Stimulated activated naive CD8-positive, alpha-beta T cell treated with anti-CD3 and anti-CD28 coated beads, Interleukin-15, amount 100 ng/mL, for 72 hours (primary cell): ENCODE data around the gene NKX1-2.
A peak's percentile ranks its signal among the peaks of the same experiment; 100 is the strongest.

Experiments
- ATAC-seq: fragments of 150-1000 bp; cut with Tn5 transposase; 2 replicates; pipeline ENCODE4 v1.10.0; 2021; ENCODE audit warnings: mild to moderate bottlenecking, moderate library complexity
- DNase-seq, 2 donors: peaks; one replicate each; pipeline ENCODE4 v3.0.0; 2021 to 2022
- H3K27ac Mint-ChIP-seq, 2 donors: one replicate each; pipeline ENCODE4 v1.8.0; 2022; ENCODE audit warnings: mild to moderate bottlenecking in 2 of 2, mixed read lengths in 2 of 2, moderate library complexity in 2 of 2
- H3K27me3 Mint-ChIP-seq: one replicate; pipeline ENCODE4 v1.8.0; 2022; ENCODE audit warnings: mixed read lengths
- H3K4me1 Mint-ChIP-seq: one replicate; pipeline ENCODE4 v1.8.0; 2022; ENCODE audit warnings: mild to moderate bottlenecking, mixed read lengths
- H3K4me3 Mint-ChIP-seq, 2 donors: one replicate each; pipeline ENCODE4 v1.8.0; 2022; ENCODE audit warnings: mild to moderate bottlenecking in 2 of 2, mixed read lengths in 2 of 2, moderate library complexity in 1 of 2
- H3K9me3 Mint-ChIP-seq, 2 donors: one replicate each; pipeline ENCODE4 v1.8.0; 2022; ENCODE audit warnings: mixed read lengths in 2 of 2

The NKX1-2 gene

GRCh38 chr10:124418726-124419501, 30.9 kb downstream of the NKX1-2 start, which contains the start of gene OAT:
OAT (minus strand) TSS chr10:124418923; CDS start chr10:124412171, 6,752 bp downstream.
- H3K4me1 Mint-ChIP-seq, result peaks cover 22% of the 10 kb centered on the region
- peak within 1 kb of the TSS; percentile 59 to 82 for H3K27ac Mint-ChIP-seq
- peaks cover 27% of the 10 kb centered on the region for H3K27me3 Mint-ChIP-seq
- H3K4me3 Mint-ChIP-seq, result peak within 1 kb of the TSS; percentile 87 to 88
- no peaks in the 10 kb centered on the region for H3K9me3 Mint-ChIP-seq
- peak; percentile 96 for ATAC-seq
- DNase-seq, result peak; percentile 94 to 96

- peaks cover 26% of the 10 kb centered on the region for H3K27me3 Mint-ChIP-seq
- DNase-seq, result peak; percentile 60 to 61
- peak overlapping the region; percentile 87 to 88 for H3K4me3 Mint-ChIP-seq
- peak overlapping the region; percentile 12 to 82 for H3K27ac Mint-ChIP-seq
- H3K4me1 Mint-ChIP-seq, result peaks cover 22% of the 10 kb centered on the region
- H3K9me3 Mint-ChIP-seq, result no peaks in the 10 kb centered on the region
- peak; percentile 60 for ATAC-seq
These were observed 31.7 kb downstream of the NKX1-2 start for GRCh38 chr10:124417895-124418725.

- Mint-ChIP-seq H3K4me1 (peaks cover 22% of the 10 kb centered on the region), H3K27me3 (peaks cover 18% of the 10 kb centered on the region), H3K9me3 (no peaks in the 10 kb centered on the region), H3K4me3 (peak overlapping the region; percentile 35 to 39), H3K27ac (no peak overlapping the region)
- no peak for ATAC-seq
- no peak for DNase-seq
These were observed 33.1 kb downstream of the NKX1-2 start for GRCh38 chr10:124416733-124417132.

GRCh38 chr10:124415210-124415609, 34.6 kb downstream of the NKX1-2 start:
- H3K27me3 Mint-ChIP-seq, result peaks cover 10% of the 10 kb centered on the region

GRCh38 chr10:124414076-124414475, 35.8 kb downstream of the NKX1-2 start:
- ATAC-seq, result no peak

More at GRCh38 chr10:124415210-124415609, 34.6 kb downstream of the NKX1-2 start:
- Mint-ChIP-seq H3K4me3 (no peak overlapping the region), H3K4me1 (peaks cover 22% of the 10 kb centered on the region), H3K9me3 (no peaks in the 10 kb centered on the region), H3K27ac (no peak overlapping the region)
- ATAC-seq (no peak), DNase-seq (no peak)

GRCh38 chr10:124409696-124410095, 40.1 kb downstream of the NKX1-2 start:
- Mint-ChIP-seq H3K4me3 (no peak overlapping the region), H3K27me3 (no peaks in the 10 kb centered on the region), H3K4me1 (no peaks in the 10 kb centered on the region), H3K27ac (no peak overlapping the region), H3K9me3 (no peaks in the 10 kb centered on the region)
- ATAC-seq, result no peak
- DNase-seq, result no peak

More at GRCh38 chr10:124414076-124414475, 35.8 kb downstream of the NKX1-2 start:
- no peak overlapping the region for H3K27ac Mint-ChIP-seq
- H3K4me1 Mint-ChIP-seq, result peaks cover 16% of the 10 kb centered on the region
- no peaks in the 10 kb centered on the region for H3K9me3 Mint-ChIP-seq
- no peak overlapping the region for H3K4me3 Mint-ChIP-seq
- peaks cover under 1% of the 10 kb centered on the region for H3K27me3 Mint-ChIP-seq
- no peak for DNase-seq

- Mint-ChIP-seq H3K4me1 (peaks cover 9% of the 10 kb centered on the region), H3K9me3 (no peaks in the 10 kb centered on the region), H3K27me3 (no peaks in the 10 kb centered on the region), H3K27ac (no peak overlapping the region), H3K4me3 (no peak overlapping the region)
- DNase-seq (no peak), ATAC-seq (no peak)
These were observed 41.5 kb downstream of the NKX1-2 start for GRCh38 chr10:124408357-124408756.

- peak overlapping the region; percentile 34 to 50 for H3K27ac Mint-ChIP-seq
- H3K4me1 Mint-ChIP-seq, result peaks cover 12% of the 10 kb centered on the region
- no peaks in the 10 kb centered on the region for H3K9me3 Mint-ChIP-seq
- H3K4me3 Mint-ChIP-seq, result no peak overlapping the region
- no peaks in the 10 kb centered on the region for H3K27me3 Mint-ChIP-seq
- no peak for DNase-seq
- no peak for ATAC-seq
These were observed 42.4 kb downstream of the NKX1-2 start for GRCh38 chr10:124407456-124407855.

GRCh38 chr10:124403548-124403947, 46.3 kb downstream of the NKX1-2 start:
- ATAC-seq (peak; percentile 98), DNase-seq (peak; percentile 21 to 25)
- no peak overlapping the region for H3K4me3 Mint-ChIP-seq
- no peaks in the 10 kb centered on the region for H3K27me3 Mint-ChIP-seq
- H3K4me1 Mint-ChIP-seq, result peaks cover 12% of the 10 kb centered on the region
- H3K27ac Mint-ChIP-seq, result no peak overlapping the region
- H3K9me3 Mint-ChIP-seq, result no peaks in the 10 kb centered on the region

GRCh38 chr10:124402273-124402672, 47.6 kb downstream of the NKX1-2 start:
- H3K4me1 Mint-ChIP-seq, result peaks cover 12% of the 10 kb centered on the region
- no peaks in the 10 kb centered on the region for H3K27me3 Mint-ChIP-seq
- ATAC-seq (no peak), DNase-seq (no peak)
- no peak overlapping the region for H3K27ac Mint-ChIP-seq
- no peak overlapping the region for H3K4me3 Mint-ChIP-seq
- no peaks in the 10 kb centered on the region for H3K9me3 Mint-ChIP-seq

GRCh38 chr10:124401633-124402032, 48.2 kb downstream of the NKX1-2 start:
- ATAC-seq, result no peak
- Mint-ChIP-seq H3K9me3 (no peaks in the 10 kb centered on the region), H3K4me3 (no peak overlapping the region), H3K4me1 (peaks cover 12% of the 10 kb centered on the region), H3K27me3 (no peaks in the 10 kb centered on the region), H3K27ac (no peak overlapping the region)
- no peak for DNase-seq
